GM19193 (cell line): ENCODE data around the gene ELANE.

ENCODE experiments used
- POLR2A ChIP-seq: IDR thresholded peaks from 4 replicates; pipeline ENCODE4 v1.6.1; 2011; ENCODE audit not compliant: insufficient read depth, insufficient read length; ENCODE audit errors: extremely low read depth

Gene ELANE

GRCh38 chr19:852136-853013 is at the start of gene ELANE:
TSS of gene ELANE (plus strand) at chr19:852303. CDS start at chr19:852329, 26 bp downstream.
- no peak for TF ChIP-seq POLR2A

GRCh38 chr19:802498-803098 is 49.5 kb upstream of the ELANE start:
- TF ChIP-seq POLR2A: no peak

- peak; percentile 1 for TF ChIP-seq POLR2A
Measured at GRCh38 chr19:803099-803561, 49.0 kb upstream of the ELANE start.

DNA sequence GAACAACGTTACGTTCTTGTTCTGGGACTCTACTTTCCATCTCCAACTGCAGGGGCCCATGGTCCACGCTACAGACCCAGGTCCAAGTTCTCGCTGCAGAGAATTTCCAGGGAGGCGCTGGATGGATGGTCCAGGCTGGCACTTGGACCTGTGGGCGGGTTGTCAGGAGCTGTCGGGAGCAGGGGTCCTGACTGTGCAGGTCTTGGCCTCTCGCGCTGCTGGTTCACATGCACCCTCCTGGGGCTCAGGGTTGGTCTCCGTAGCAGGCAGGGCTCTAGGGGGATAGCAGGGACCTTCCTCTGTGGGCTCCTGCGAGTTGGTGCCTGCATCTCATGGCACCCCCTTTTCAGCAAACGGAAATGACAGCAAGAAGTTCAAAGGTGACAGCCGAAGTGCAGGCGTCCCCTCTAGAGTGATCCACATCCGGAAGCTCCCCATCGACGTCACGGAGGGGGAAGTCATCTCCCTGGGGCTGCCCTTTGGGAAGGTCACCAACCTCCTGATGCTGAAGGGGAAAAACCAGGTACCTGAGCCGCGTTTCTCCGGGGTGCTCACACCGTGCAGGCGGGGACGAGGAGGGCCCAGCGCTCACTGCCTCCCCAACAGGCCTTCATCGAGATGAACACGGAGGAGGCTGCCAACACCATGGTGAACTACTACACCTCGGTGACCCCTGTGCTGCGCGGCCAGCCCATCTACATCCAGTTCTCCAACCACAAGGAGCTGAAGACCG is 48.3 kb upstream of the ELANE start:
- TF ChIP-seq POLR2A: no peak

- TF ChIP-seq POLR2A: no peak
Measured at GRCh38 chr19:804419-805165, 47.5 kb upstream of the ELANE start.

DNA sequence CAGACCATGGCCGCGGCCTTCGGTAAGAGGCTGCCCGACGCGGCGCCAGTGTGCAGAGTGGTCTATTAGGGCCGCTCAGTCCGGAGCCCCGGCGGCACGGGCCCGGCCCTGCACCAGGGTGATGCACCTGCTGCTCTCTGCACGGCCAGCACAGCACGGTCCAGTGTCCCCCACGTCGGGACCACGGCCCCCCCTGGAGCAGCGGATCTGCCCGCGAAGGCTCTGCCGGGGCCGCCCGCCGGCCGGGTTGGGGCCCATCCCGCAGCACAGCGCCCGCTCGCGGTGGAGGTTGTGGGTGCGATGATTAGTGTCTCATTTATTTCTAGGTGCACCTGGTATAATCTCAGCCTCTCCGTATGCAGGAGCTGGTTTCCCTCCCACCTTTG is 46.9 kb upstream of the ELANE start:
- TF ChIP-seq POLR2A: no peak

DNA sequence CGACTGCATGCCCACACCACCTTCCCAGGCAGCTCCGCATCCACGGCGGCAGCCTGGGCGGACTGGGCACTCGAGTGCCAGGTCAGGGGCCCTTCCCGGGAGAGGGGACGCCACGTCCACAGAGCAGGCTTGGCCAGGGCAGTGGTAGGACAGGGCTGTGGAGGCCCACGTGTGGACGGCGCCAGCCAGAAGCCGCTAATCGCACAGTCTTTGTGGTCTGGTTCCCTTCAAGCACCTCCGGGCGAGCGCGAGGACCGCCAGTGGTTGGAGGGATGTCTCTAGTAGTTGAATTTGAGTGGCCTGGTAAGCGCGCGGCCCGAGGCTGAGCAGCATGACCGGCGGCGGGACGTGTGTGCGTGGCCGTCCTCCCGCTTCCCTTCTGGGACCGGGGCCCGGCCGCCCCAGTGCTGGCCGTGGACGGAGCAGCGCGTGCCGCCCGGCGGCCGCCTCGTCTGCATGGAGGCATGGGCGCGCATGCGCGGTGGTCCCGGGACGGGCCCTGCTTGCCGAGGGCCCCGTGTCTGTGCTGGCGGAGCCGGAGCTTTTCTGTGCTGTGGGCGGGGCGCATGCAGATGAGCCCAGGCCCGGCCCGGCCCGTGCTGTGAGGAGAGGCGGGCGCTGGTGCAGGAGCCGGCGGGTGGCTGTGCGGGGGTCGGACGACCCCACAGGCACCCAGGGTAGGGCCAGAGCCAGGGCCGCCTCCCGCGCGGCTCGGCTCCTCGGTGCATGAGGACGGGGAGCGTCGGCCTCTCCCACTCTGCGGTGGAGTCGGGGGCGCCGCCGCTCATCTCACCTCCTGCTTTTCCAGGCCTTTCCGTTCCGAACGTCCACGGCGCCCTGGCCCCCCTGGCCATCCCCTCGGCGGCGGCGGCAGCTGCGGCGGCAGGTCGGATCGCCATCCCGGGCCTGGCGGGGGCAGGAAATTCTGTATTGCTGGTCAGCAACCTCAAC is 46.2 kb upstream of the ELANE start:
- no peak for TF ChIP-seq POLR2A

DNA sequence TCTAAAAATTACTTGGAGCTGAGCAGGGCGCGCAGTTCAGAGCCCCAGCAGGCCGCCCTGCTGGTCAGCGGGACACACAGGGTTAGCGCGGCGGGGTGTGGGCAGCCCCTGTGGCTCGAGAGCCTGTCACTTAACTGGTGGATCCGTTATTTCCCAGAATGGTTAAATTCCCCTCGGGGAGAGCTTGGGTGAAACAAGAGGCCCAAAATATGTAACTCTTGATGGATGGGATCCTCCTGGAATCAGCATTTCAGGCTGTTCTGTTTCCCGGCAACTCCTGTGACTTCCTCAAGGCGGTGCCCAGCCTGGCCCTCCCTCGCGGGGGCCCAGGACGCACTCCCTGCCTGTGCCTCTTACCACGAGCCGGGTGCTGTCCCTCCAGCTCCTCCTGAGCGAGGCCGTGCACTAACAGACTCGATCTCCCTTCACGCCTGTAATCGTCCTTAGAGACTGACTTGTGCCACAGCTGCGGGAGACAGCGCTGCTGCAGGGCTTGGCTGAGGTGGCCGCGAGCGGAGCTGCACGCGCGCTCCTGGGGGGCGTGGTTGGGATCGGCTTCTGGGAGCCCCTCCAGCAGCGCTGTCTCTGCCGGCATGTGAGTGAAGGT is 45.2 kb upstream of the ELANE start:
- no peak for TF ChIP-seq POLR2A

DNA sequence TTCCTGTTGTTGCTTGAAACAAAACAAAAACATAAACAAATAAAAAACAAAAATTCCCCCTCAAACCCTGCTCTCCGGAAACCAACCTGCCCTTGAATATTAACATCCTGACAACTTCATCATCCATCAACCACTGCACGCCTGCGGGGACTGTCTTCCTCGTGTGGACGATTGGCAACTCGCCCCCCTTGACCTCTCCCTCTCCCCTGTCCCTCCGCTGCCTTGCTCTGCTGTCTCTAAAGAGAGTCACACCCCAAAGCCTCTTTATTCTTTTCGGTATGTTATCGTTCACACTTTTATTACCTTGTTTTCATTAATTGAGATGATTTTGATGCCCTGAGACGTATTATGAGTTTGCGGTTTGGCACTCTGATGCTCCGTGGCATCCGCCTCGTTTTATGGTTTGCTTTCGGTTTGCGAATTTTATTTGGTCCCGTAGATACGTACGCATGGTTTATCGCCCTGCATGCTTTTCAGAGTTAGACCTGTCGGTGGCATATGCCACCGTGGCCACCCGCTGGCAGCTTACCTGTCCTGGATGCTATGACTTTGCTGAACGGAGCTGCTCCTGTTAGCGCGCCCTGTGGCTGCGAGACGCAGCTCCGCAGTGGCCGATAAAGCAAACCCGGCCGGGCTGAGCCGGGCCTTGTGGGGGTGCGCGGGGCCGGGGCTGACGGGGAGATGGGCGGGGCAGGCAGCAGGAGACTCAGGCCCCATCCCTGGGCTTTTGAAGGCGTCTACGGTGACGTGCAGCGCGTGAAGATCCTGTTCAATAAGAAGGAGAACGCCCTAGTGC is 44.3 kb upstream of the ELANE start:
- TF ChIP-seq POLR2A: no peak

GRCh38 chr19:808423-808775 is 43.7 kb upstream of the ELANE start:
- peak; percentile 21 for TF ChIP-seq POLR2A

DNA sequence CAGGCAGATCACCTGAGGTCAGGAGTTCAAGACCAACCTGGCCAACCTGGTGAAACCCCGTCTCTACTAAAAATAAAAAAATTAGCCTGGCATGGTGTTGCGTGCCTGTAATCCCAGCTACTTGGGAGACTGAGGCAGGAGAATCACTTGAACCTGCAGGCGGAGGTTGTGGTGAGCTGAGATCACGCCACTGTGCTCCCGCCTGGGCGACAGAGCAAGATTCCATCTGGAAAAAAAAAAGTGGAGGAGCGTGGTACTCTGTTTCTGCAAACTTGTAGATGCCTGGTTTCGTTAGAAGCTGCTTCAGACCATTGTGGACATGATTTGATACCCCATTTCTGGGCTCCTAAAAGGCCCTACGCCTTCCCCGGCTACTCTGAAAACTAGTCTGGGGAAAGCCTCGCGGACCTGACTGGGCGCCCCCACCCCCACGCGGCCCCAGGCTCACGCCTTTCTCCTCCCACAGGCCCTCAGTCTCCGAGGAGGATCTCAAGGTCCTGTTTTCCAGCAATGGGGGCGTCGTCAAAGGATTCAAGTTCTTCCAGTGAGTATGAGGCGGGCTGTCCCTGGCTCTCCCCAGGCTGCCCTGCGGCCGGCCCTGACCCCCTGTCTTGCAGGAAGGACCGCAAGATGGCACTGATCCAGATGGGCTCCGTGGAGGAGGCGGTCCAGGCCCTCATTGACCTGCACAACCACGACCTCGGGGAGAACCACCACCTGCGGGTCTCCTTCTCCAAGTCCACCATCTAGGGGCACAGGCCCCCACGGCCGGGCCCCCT is 41.8 kb upstream of the ELANE start:
- TF ChIP-seq POLR2A: no peak
